WTC11 (cell line): ENCODE data around the gene ASPN. TPM values are rescaled to one million over a fixed set of nuclear protein-coding genes. Genes with fewer than 3 reads are reported as not detected.

Source experiments
- ATAC-seq: fragments of 200-7000 bp; cut with Tn5 transposase; 2 replicates; pipeline ENCODE4 v1.10.0; 2021; ENCODE audit warnings: mild to moderate bottlenecking, moderate library complexity
- CTCF ChIA-PET: fragments of 300-600 bp; sonication (Branson Sonifier 250); formaldehyde crosslinking; loops from one replicate; lab custom pipeline; 2021; ENCODE audit warnings: antibody characterized with exemption; lab: Charles Lee
- POLR2A ChIA-PET: fragments of 350-600 bp; sonication (Branson Sonifier 250); formaldehyde crosslinking; loops from one replicate; lab custom pipeline; 2021; ENCODE audit warnings: antibody characterized with exemption; lab: Charles Lee
- DNase-seq: peaks from one replicate; pipeline ENCODE4 v3.0.0; 2021; ENCODE audit warnings: low spot score
- H3K27ac Mint-ChIP-seq: 2 replicates; pipeline ENCODE4 v1.8.0; 2021; ENCODE audit warnings: mixed read lengths
- H3K27me3 Mint-ChIP-seq: 2 replicates; pipeline ENCODE4 v1.8.0; 2021; ENCODE audit warnings: low read depth, mild to moderate bottlenecking, moderate library complexity, mixed read lengths
- H3K36me3 Mint-ChIP-seq: 2 replicates; pipeline ENCODE4 v1.8.0; 2021; ENCODE audit warnings: mixed read lengths
- H3K4me1 Mint-ChIP-seq: 2 replicates; pipeline ENCODE4 v1.8.0; 2022; ENCODE audit warnings: mixed read lengths
- H3K4me3 Mint-ChIP-seq: 2 replicates; pipeline ENCODE4 v1.8.0; 2021; ENCODE audit warnings: mild to moderate bottlenecking, moderate library complexity, mixed read lengths
- H3K9me3 Mint-ChIP-seq: 2 replicates; pipeline ENCODE4 v1.8.0; 2021; ENCODE audit warnings: mixed read lengths
- ATF2 ChIP-seq: sonication (generic); formaldehyde crosslinking; IDR thresholded peaks from 2 replicates; pipeline ENCODE4 v1.8.1; 2022; ENCODE audit warnings: low read depth, missing genetic modification reagents, borderline replicate concordance
- CBFB ChIP-seq: sonication (generic); formaldehyde crosslinking; IDR thresholded peaks from 2 replicates; pipeline ENCODE4 v1.8.1; 2022; ENCODE audit warnings: mild to moderate bottlenecking, low read depth, missing genetic modification reagents
- E2F5 ChIP-seq: sonication (generic); formaldehyde crosslinking; IDR thresholded peaks from 2 replicates; pipeline ENCODE4 v1.8.1; 2022; ENCODE audit warnings: mild to moderate bottlenecking, moderate library complexity, missing genetic modification reagents
- EMX1 ChIP-seq: fragments of 250-450 bp; sonication (Bioruptor Pico); IDR thresholded peaks from 2 replicates; pipeline ENCODE4 v1.8.0; 2021; ENCODE audit warnings: mild to moderate bottlenecking
- FOXK1 ChIP-seq: sonication (generic); formaldehyde crosslinking; IDR thresholded peaks from 2 replicates; pipeline ENCODE4 v1.8.0; 2022; ENCODE audit warnings: mild to moderate bottlenecking, moderate library complexity, missing genetic modification reagents
- FOXP1 ChIP-seq: sonication (generic); formaldehyde crosslinking; IDR thresholded peaks from 2 replicates; pipeline ENCODE4 v1.8.0; 2022; ENCODE audit warnings: missing genetic modification reagents, mild to moderate bottlenecking, moderate library complexity, borderline replicate concordance
- HMGA2 ChIP-seq: fragments of 250-450 bp; sonication (Bioruptor Pico); IDR thresholded peaks from 2 replicates; pipeline ENCODE4 v1.4.0; 2021; ENCODE audit warnings: mild to moderate bottlenecking, moderate library complexity
- IRF2 ChIP-seq: sonication (generic); formaldehyde crosslinking; IDR thresholded peaks from 2 replicates; pipeline ENCODE4 v1.8.0; 2022; ENCODE audit warnings: low read depth, missing genetic modification reagents, borderline replicate concordance
- MYBL2 ChIP-seq: sonication (generic); formaldehyde crosslinking; IDR thresholded peaks from 2 replicates; pipeline ENCODE4 v1.8.1; 2023; ENCODE audit warnings: mild to moderate bottlenecking, moderate library complexity, missing genetic modification reagents
- NR1H2 ChIP-seq: sonication (generic); formaldehyde crosslinking; IDR thresholded peaks from 2 replicates; pipeline ENCODE4 v1.9.0; 2021; ENCODE audit warnings: mild to moderate bottlenecking, moderate library complexity, missing genetic modification reagents
- NR3C1 ChIP-seq: sonication (generic); formaldehyde crosslinking; conservative IDR thresholded peaks from 2 replicates; pipeline ENCODE4 v1.8.1; 2023; ENCODE audit warnings: low read depth, mild to moderate bottlenecking, missing genetic modification reagents
- SOX15 ChIP-seq: fragments of 250-450 bp; sonication (Bioruptor Pico); IDR thresholded peaks from 2 replicates; pipeline ENCODE4 v1.9.0; 2021; ENCODE audit warnings: mild to moderate bottlenecking
- TCF7 ChIP-seq: sonication (generic); formaldehyde crosslinking; IDR thresholded peaks from 2 replicates; pipeline ENCODE4 v1.8.0; 2022; ENCODE audit warnings: mild to moderate bottlenecking, low read depth, missing genetic modification reagents, moderate library complexity
- TEAD4 ChIP-seq: sonication (generic); formaldehyde crosslinking; IDR thresholded peaks from 2 replicates; pipeline ENCODE4 v1.8.0; 2022; ENCODE audit warnings: mild to moderate bottlenecking, missing genetic modification reagents
- USF1 ChIP-seq: sonication (generic); formaldehyde crosslinking; IDR thresholded peaks from 2 replicates; pipeline ENCODE4 v1.8.0; 2022; ENCODE audit warnings: mild to moderate bottlenecking, missing genetic modification reagents
- ZNF121 ChIP-seq: sonication (generic); formaldehyde crosslinking; IDR thresholded peaks from 2 replicates; pipeline ENCODE4 v1.8.0; 2023; ENCODE audit warnings: missing genetic modification reagents
- ZNF138 ChIP-seq: sonication (generic); formaldehyde crosslinking; conservative IDR thresholded peaks from 2 replicates; pipeline ENCODE4 v1.8.1; 2022; ENCODE audit warnings: mild to moderate bottlenecking, moderate library complexity, missing genetic modification reagents
- ZNF232 ChIP-seq: sonication (generic); formaldehyde crosslinking; IDR thresholded peaks from 2 replicates; pipeline ENCODE4 v1.8.0; 2022; ENCODE audit warnings: mild to moderate bottlenecking, missing genetic modification reagents
- ZNF263 ChIP-seq: sonication (generic); formaldehyde crosslinking; IDR thresholded peaks from 2 replicates; pipeline ENCODE4 v1.8.1; 2022; ENCODE audit warnings: low read depth, mild to moderate bottlenecking, moderate library complexity, missing genetic modification reagents
- ZNF317 ChIP-seq: sonication (generic); formaldehyde crosslinking; IDR thresholded peaks from 2 replicates; pipeline ENCODE4 v1.8.1; 2023; ENCODE audit warnings: low read depth, mild to moderate bottlenecking, moderate library complexity, missing genetic modification reagents, borderline replicate concordance
- ZNF425 ChIP-seq: fragments of 250-450 bp; sonication (Bioruptor Pico); conservative IDR thresholded peaks from 2 replicates; pipeline ENCODE4 v1.9.0; 2021; ENCODE audit warnings: mild to moderate bottlenecking
- ZNF512 ChIP-seq: sonication (generic); formaldehyde crosslinking; IDR thresholded peaks from 2 replicates; pipeline ENCODE4 v1.8.1; 2022; ENCODE audit warnings: missing genetic modification reagents, borderline replicate concordance
- ZNF671 ChIP-seq: fragments of 250-450 bp; sonication (Bioruptor Pico); IDR thresholded peaks from 2 replicates; pipeline ENCODE4 v1.8.0; 2021; ENCODE audit warnings: mild to moderate bottlenecking
- total RNA-seq: library from RNA; stranded (reverse); gene quantifications from 3 replicates; pipeline ENCODE4 v1.2.3, GENCODE V29; 2021

The ASPN gene
- total RNA-seq, 1 experiment from 2014 or later: not detected

- TF ChIP-seq MYBL2 (CRISPR knock-in tag): no peak
- TF ChIP-seq USF1 (CRISPR knock-in tag): no peak
- TF ChIP-seq, all 79 proteins: peak for 0
Observed at GRCh38 chr9:92476962-92477361, 5.3 kb downstream of the ASPN start (continued).

- POLR2A ChIA-PET: no interaction called here
- H3K9me3 Mint-ChIP-seq: peaks cover 4% of the 10 kb centered on the region
- no peak for ATAC-seq
- TF ChIP-seq CBFB (CRISPR knock-in tag) (no peak), E2F5 (CRISPR knock-in tag) (no peak), IRF2 (CRISPR knock-in tag) (no peak), NR1H2 (no peak), FOXK1 (CRISPR knock-in tag) (no peak), FOXP1 (CRISPR knock-in tag) (no peak), ZNF263 (no peak), TCF7 (CRISPR knock-in tag) (no peak), ATF2 (no peak)
- peaks cover 1% of the 10 kb centered on the region; the same call in 1 of the 2 replicates for H3K4me1 Mint-ChIP-seq
- H3K4me3 Mint-ChIP-seq: no peak overlapping the region
- peaks cover 2% of the 10 kb centered on the region; the same call in 1 of the 2 replicates for H3K36me3 Mint-ChIP-seq
- DNase-seq: no peak
- CTCF ChIA-PET: no interaction called here
- H3K27ac Mint-ChIP-seq: no peak overlapping the region
- H3K27me3 Mint-ChIP-seq: no peaks in the 10 kb centered on the region
Observed at GRCh38 chr9:92474587-92474986, 7.7 kb downstream of the ASPN start.

GRCh38 chr9:92468206-92468605 lies 14.1 kb downstream of the ASPN start:
- no peaks in the 10 kb centered on the region for H3K36me3 Mint-ChIP-seq
- DNase-seq: no peak
- ChIA-PET CTCF (no interaction called here), POLR2A (no interaction called here)
- H3K4me1 Mint-ChIP-seq: no peaks in the 10 kb centered on the region
- H3K4me3 Mint-ChIP-seq: no peak overlapping the region
- no peaks in the 10 kb centered on the region for H3K27me3 Mint-ChIP-seq
- ATAC-seq: no peak
- TF ChIP-seq ZNF317 (no peak), ZNF425 (CRISPR knock-in tag) (no peak), ZNF121 (no peak), CBFB (CRISPR knock-in tag) (no peak), USF1 (CRISPR knock-in tag) (no peak), HMGA2 (no peak), EMX1 (CRISPR knock-in tag) (no peak), NR3C1 (CRISPR knock-in tag) (no peak), MYBL2 (CRISPR knock-in tag) (no peak), SOX15 (no peak), ZNF232 (CRISPR knock-in tag) (no peak), TEAD4 (CRISPR knock-in tag) (no peak), ZNF512 (CRISPR knock-in tag) (no peak), ZNF138 (no peak), ZNF671 (CRISPR knock-in tag) (no peak)
- no peaks in the 10 kb centered on the region for H3K9me3 Mint-ChIP-seq
- no peak overlapping the region for H3K27ac Mint-ChIP-seq
